GM18520 (cell line): ENCODE data around the gene CDC27.
"Not testable (repeated sequence)": the region's sequence is repeated elsewhere in the genome, so short reads cannot be mapped to it uniquely, and the experiment has no call there.

Source experiments
- ATAC-seq: cut with Tn5 transposase; IDR thresholded peaks from one replicate; pipeline ENCODE4 v1.9.1; 2021; ENCODE audit not compliant: unreplicated experiment

The CDC27 gene

GRCh38 chr17:47135235-47135634 is 53.9 kb downstream of the CDC27 start:
- no peak for ATAC-seq

GRCh38 chr17:47134354-47134753 is 54.7 kb downstream of the CDC27 start:
- not testable (repeated sequence) for ATAC-seq

GRCh38 chr17:47131761-47132160 is 57.3 kb downstream of the CDC27 start:
- no peak for ATAC-seq

GRCh38 chr17:47126835-47127234 is 62.3 kb downstream of the CDC27 start:
- ATAC-seq, result not testable (repeated sequence)

- not testable (repeated sequence) for ATAC-seq
These were observed 65.8 kb downstream of the CDC27 start for GRCh38 chr17:47123262-47123661.

- no peak for ATAC-seq
These were observed 68.5 kb downstream of the CDC27 start for GRCh38 chr17:47120521-47121095.

GRCh38 chr17:47119746-47120520 is 69.2 kb downstream of the CDC27 start:
- ATAC-seq, result no peak

GRCh38 chr17:47117386-47117785 is 71.7 kb downstream of the CDC27 start:
- ATAC-seq, result no peak

GRCh38 chr17:47106130-47106529 is 83.0 kb downstream of the CDC27 start:
- ATAC-seq, result no peak

- not testable (repeated sequence) for ATAC-seq
These were observed 83.8 kb downstream of the CDC27 start for GRCh38 chr17:47105246-47105645.

GRCh38 chr17:47102914-47103313 is 86.2 kb downstream of the CDC27 start:
- ATAC-seq, result no peak

GRCh38 chr17:47099987-47100711 is 88.9 kb downstream of the CDC27 start:
- peak; percentile 96 for ATAC-seq

- ATAC-seq, result no peak
These were observed 89.6 kb downstream of the CDC27 start for GRCh38 chr17:47099451-47099986.

- no peak for ATAC-seq
These were observed 92.8 kb downstream of the CDC27 start for GRCh38 chr17:47096343-47096742.

GRCh38 chr17:47095268-47095667 is 93.8 kb downstream of the CDC27 start:
- ATAC-seq, result no peak

- no peak for ATAC-seq
These were observed 102.0 kb downstream of the CDC27 start for GRCh38 chr17:47087093-47087492.

GRCh38 chr17:47085736-47086135 is 103.4 kb downstream of the CDC27 start:
- no peak for ATAC-seq

- ATAC-seq, result no peak
These were observed 110.3 kb downstream of the CDC27 start for GRCh38 chr17:47078801-47079200.

GRCh38 chr17:47077576-47077975 is 111.5 kb downstream of the CDC27 start:
- no peak for ATAC-seq

GRCh38 chr17:47076171-47076570 is 112.9 kb downstream of the CDC27 start:
- no peak for ATAC-seq

- ATAC-seq, result not testable (repeated sequence)
These were observed 114.7 kb downstream of the CDC27 start for GRCh38 chr17:47074361-47074760.

GRCh38 chr17:47073629-47074028 is 115.5 kb downstream of the CDC27 start:
- not testable (repeated sequence) for ATAC-seq
